ENCODE data around the gene CLCN7. TPM values are rescaled to one million over a fixed set of nuclear protein-coding genes. Genes with fewer than 3 reads are reported as not detected.

The CLCN7 gene
- total RNA-seq, 1 experiment from 2014 or later = 64.0 TPM

- Histone ChIP-seq H3K4me3 (replicated peaks in 1 of 2; ENCODE audit: low read depth in 1 of 2, low read length in 2 of 2) (no peak overlapping the region), H3K36me3 (ENCODE audit: control insufficient read depth in 1 of 2, insufficient read depth in 2 of 2, low read length in 2 of 2) (peaks cover 0 to 5% of the 10 kb centered on the region in 2 experiments; a peak in 1 of 4 replicates), H2AFZ (ENCODE audit: low read depth, low read length, poor library complexity, severe bottlenecking) (no peak overlapping the region), H3K9me2 (ENCODE audit: insufficient read depth) (no peaks in the 10 kb centered on the region), H3K9ac (ENCODE audit: low read length) (no peak overlapping the region), H3K4me1 (ENCODE audit: control insufficient read depth in 1 of 2, insufficient read depth in 2 of 2, low read length in 2 of 2) (peaks cover 4 to 20% of the 10 kb centered on the region in 2 experiments; a peak in 3 of 4 replicates), H3K9me3 (ENCODE audit: control insufficient read depth in 1 of 2, insufficient read depth in 1 of 2, low read depth in 1 of 2, low read length in 2 of 2) (no peaks in the 10 kb centered on the region), H3K27ac (ENCODE audit: low read depth, low read length) (no peak overlapping the region), H3K79me2 (ENCODE audit: insufficient read depth, low read length) (peaks cover 33% of the 10 kb centered on the region), H3K27me3 (ENCODE audit: insufficient read depth, low read length) (no peaks in the 10 kb centered on the region), H3K4me2 (ENCODE audit: low read length) (no peak overlapping the region), H4K20me1 (ENCODE audit: insufficient read depth) (no peaks in the 10 kb centered on the region)
- BruUV-seq (replicated peaks) = no TSS peak
- ATAC-seq = no peak
- DNase-seq (ENCODE audit: low read depth, low spot score) = no peak
- ChIA-PET RAD21 (ENCODE audit: low non-redundant PET in 1 of 2, low total read pairs in 2 of 2, uncharacterized antibody in 2 of 2, unreplicated experiment in 2 of 2) (no interaction called here), CTCF (no interaction called here), POLR2A (no interaction called here)
- intact Hi-C loops (cut with micrococcal nuclease) = no loop called here
- TF ChIP-seq FOSL1 (IDR thresholded peaks at IDR 0.05; ENCODE audit: low read depth) (no peak), ELF1 (IDR thresholded peaks at IDR 0.05; ENCODE audit: borderline replicate concordance, low read depth) (no peak), SRF (IDR thresholded peaks at IDR 0.05; ENCODE audit: low read depth) (no peak), CEBPB (IDR thresholded peaks at IDR 0.05; ENCODE audit: low read depth) (no peak), SP1 (IDR thresholded peaks at IDR 0.05; ENCODE audit: low read depth) (no peak), ZFX (IDR thresholded peaks at IDR 0.05) (no peak), SIN3A (IDR thresholded peaks at IDR 0.05; ENCODE audit: low read depth) (no peak), EGR1 (IDR thresholded peaks at IDR 0.05; ENCODE audit: low read depth) (no peak), EZH2phosphoT487 (IDR thresholded peaks at IDR 0.05; ENCODE audit: borderline replicate concordance) (no peak), REST (IDR thresholded peaks at IDR 0.05; ENCODE audit: low read depth) (no peak), YY1 (IDR thresholded peaks at IDR 0.05; ENCODE audit: extremely low read depth, insufficient replicate concordance, low read depth, low read length) (no peak), CBX3 (IDR thresholded peaks at IDR 0.05; ENCODE audit: low read depth) (no peak)
- TF ChIP-seq, protein P1, sequence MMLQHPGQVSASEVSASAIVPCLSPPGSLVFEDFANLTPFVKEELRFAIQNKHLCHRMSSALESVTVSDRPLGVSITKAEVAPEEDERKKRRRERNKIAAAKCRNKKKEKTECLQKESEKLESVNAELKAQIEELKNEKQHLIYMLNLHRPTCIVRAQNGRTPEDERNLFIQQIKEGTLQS (IDR thresholded peaks at IDR 0.05) = no peak
- TF ChIP-seq, protein P2, sequence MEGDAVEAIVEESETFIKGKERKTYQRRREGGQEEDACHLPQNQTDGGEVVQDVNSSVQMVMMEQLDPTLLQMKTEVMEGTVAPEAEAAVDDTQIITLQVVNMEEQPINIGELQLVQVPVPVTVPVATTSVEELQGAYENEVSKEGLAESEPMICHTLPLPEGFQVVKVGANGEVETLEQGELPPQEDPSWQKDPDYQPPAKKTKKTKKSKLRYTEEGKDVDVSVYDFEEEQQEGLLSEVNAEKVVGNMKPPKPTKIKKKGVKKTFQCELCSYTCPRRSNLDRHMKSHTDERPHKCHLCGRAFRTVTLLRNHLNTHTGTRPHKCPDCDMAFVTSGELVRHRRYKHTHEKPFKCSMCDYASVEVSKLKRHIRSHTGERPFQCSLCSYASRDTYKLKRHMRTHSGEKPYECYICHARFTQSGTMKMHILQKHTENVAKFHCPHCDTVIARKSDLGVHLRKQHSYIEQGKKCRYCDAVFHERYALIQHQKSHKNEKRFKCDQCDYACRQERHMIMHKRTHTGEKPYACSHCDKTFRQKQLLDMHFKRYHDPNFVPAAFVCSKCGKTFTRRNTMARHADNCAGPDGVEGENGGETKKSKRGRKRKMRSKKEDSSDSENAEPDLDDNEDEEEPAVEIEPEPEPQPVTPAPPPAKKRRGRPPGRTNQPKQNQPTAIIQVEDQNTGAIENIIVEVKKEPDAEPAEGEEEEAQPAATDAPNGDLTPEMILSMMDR (IDR thresholded peaks at IDR 0.05 in 2 of 3, conservative IDR thresholded peaks at IDR 0.05 in 1 of 3; ENCODE audit: borderline replicate concordance in 1 of 3, insufficient read depth in 1 of 3, low read depth in 2 of 3, low read length in 2 of 3) = no peak
- TF ChIP-seq, protein P3, sequence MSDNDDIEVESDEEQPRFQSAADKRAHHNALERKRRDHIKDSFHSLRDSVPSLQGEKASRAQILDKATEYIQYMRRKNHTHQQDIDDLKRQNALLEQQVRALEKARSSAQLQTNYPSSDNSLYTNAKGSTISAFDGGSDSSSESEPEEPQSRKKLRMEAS (IDR thresholded peaks at IDR 0.05) = no peak
Measured at GRCh38 chr16:1422076-1422475, 52.8 kb downstream of the CLCN7 start.
